C4-2B (cell line): ENCODE measurements around the gene METTL15.

ENCODE experiments used
- CTCF ChIP-seq: fragments of 450-650 bp; conservative IDR thresholded peaks from 2 replicates; pipeline ENCODE4 v1.5.1; 2017; ENCODE audit warnings: mild to moderate bottlenecking
- ZFX ChIP-seq: fragments of 450-650 bp; IDR thresholded peaks from 2 replicates; pipeline ENCODE4 v1.6.1; 2017

DNA sequence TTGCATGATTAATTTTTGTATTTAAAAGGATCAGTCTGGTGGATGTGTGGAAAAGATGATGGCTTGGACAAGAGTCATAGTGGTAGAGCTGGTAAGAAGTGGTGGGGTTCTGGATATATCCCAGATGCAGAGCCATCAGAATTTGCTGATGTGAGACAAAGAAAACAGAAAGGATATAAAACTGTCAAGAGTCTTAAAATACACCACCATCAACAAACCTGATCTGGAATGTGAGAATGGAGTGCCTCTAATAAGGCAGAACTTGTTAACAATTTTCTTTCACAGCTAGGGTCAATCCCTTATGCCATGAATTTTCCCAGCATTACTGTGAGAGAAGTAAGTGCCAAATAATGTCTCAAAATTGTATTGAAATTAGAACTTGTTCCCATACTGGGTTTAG lies 215.4 kb downstream of the METTL15 start:
- TF ChIP-seq CTCF: no peak
- no peak for TF ChIP-seq ZFX
